MCF 10A (cell line): ENCODE measurements around the gene UTS2B. TPM values are rescaled to one million over a fixed set of nuclear protein-coding genes. Genes with fewer than 3 reads are reported as not detected.

Experiments used
- BruUV-seq: library from RNA; stranded (reverse); fragments of 400-500 nt; replicated peaks from 2 replicates; lab custom pipeline; 2021; lab: Mats Ljungman, UMichigan
- CTCF ChIA-PET: fragments of 300-600 bp; sonication (Branson Sonifier 250); formaldehyde crosslinking; extraction: SDS; loops from one replicate; lab custom pipeline; 2021; ENCODE audit warnings: antibody characterized with exemption, inconsistent platforms; lab: Yijun Ruan, JAX
- POLR2A ChIA-PET: fragments of 300-600, 350-650 bp; sonication (Branson Sonifier 250); formaldehyde crosslinking; extraction: SDS; loops from one replicate; lab custom pipeline; 2020; ENCODE audit warnings: antibody characterized with exemption, inconsistent platforms; lab: Yijun Ruan, JAX
- DNase-seq: peaks from one replicate; pipeline ENCODE4 v3.0.0-alpha.2; 2018; ENCODE audit not compliant: unreplicated experiment
- H3K27ac Mint-ChIP-seq: one replicate; pipeline ENCODE4 v1.8.0; 2022; ENCODE audit warnings: mild to moderate bottlenecking, low read depth, mixed read lengths; ENCODE audit not compliant: unreplicated experiment
- H3K27me3 Mint-ChIP-seq: one replicate; pipeline ENCODE4 v1.8.0; 2022; ENCODE audit warnings: mixed read lengths; ENCODE audit not compliant: insufficient read depth, unreplicated experiment
- H3K36me3 Mint-ChIP-seq: one replicate; pipeline ENCODE4 v1.8.0; 2022; ENCODE audit warnings: mild to moderate bottlenecking, moderate library complexity, mixed read lengths; ENCODE audit not compliant: insufficient read depth, unreplicated experiment
- H3K4me1 Mint-ChIP-seq: one replicate; pipeline ENCODE4 v1.8.0; 2022; ENCODE audit warnings: mixed read lengths; ENCODE audit not compliant: insufficient read depth, unreplicated experiment
- H3K4me3 Mint-ChIP-seq: one replicate; pipeline ENCODE4 v1.8.0; 2022; ENCODE audit warnings: mild to moderate bottlenecking, moderate library complexity, mixed read lengths; ENCODE audit not compliant: unreplicated experiment
- H3K9me3 Mint-ChIP-seq: one replicate; pipeline ENCODE4 v1.8.0; 2022; ENCODE audit warnings: mixed read lengths; ENCODE audit not compliant: unreplicated experiment
- intact Hi-C: fragments of 100-400 bp; cut with micrococcal nuclease; formaldehyde crosslinking; loops from 2 replicates; pipeline ENCODE4 v1.14.1; 2022
- total RNA-seq: library from RNA; stranded (reverse); gene quantifications from 2 replicates; pipeline ENCODE4 v1.2.3, GENCODE V29; 2022
- TF ChIP-seq, protein P1 (sequence below): fragments of 200-600 bp; IDR thresholded peaks from one replicate; pipeline ENCODE4 v1.8.0; 2022; ENCODE audit warnings: antibody characterized with exemption, mild to moderate bottlenecking; ENCODE audit not compliant: unreplicated experiment

UTS2B gene
- total RNA-seq, 1 experiment from 2014 or later = 0.26 TPM

DNA sequence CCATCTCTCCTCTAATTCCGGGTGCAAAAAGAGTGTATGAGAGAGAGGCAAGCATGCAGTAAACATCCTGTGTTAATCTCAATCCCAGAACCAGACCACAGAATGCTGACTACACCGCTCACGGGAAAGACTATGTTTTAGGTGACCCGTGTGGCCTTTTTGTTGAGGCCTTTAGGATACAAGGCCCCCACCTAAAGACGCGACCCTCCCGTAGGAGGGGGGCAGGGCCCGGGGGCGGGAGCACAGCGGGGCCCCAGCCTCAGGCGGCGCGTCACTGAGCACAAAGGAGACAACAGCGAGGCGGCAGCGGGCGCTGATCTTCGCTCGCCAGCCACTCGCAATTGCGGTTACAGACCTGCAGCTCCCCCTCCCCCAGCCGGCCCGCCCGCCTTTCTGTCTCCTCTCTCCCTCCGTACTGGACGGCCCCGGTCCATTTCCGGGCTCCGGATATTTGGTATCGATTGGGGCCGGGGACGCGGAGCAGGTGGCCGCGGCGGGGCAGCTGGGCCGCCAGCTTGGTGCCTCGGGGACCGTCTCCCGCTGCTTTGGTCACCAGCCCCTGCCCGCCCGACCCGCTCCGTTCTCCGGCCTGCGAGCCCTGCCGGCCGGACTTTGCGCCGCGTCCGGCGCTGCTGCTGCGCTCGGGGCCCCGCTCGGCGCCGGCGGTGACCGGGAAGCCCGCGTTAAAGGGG is 1.2 kb downstream of the UTS2B start, which contains the start of gene CCDC50:
TSS of gene CCDC50 (plus strand) at position 433 of the 692 bp plus-strand sequence. CDS start 281 bp downstream, outside the sequence.
- CTCF ChIA-PET = interaction anchor here (0.6 to 1.4 kb wide), 3 partner anchors 13 to 76 kb away, joined by 3 to 4 read pairs (median 4); no protein-coding TSS in a partner anchor
- POLR2A ChIA-PET = interaction anchor here (0.6 to 5.1 kb wide), 15 partner anchors 10 to 1530 kb away, joined by 3 to 40 read pairs (median 3); no protein-coding TSS in a partner anchor
- Mint-ChIP-seq H3K4me3 (peak within 1 kb of the TSS; percentile 76), H3K27ac (peak within 1 kb of the TSS; percentile 91), H3K36me3 (no peaks in the 10 kb centered on the region), H3K9me3 (no peaks in the 10 kb centered on the region), H3K27me3 (no peaks in the 10 kb centered on the region), H3K4me1 (peaks cover 38% of the 10 kb centered on the region)
- TF ChIP-seq, protein P1, sequence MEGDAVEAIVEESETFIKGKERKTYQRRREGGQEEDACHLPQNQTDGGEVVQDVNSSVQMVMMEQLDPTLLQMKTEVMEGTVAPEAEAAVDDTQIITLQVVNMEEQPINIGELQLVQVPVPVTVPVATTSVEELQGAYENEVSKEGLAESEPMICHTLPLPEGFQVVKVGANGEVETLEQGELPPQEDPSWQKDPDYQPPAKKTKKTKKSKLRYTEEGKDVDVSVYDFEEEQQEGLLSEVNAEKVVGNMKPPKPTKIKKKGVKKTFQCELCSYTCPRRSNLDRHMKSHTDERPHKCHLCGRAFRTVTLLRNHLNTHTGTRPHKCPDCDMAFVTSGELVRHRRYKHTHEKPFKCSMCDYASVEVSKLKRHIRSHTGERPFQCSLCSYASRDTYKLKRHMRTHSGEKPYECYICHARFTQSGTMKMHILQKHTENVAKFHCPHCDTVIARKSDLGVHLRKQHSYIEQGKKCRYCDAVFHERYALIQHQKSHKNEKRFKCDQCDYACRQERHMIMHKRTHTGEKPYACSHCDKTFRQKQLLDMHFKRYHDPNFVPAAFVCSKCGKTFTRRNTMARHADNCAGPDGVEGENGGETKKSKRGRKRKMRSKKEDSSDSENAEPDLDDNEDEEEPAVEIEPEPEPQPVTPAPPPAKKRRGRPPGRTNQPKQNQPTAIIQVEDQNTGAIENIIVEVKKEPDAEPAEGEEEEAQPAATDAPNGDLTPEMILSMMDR = no peak
- intact Hi-C loops = loop anchor here (5.0 kb wide), 1 partner anchor 612 kb away; no protein-coding TSS in a partner anchor
- DNase-seq = peak; percentile 80
- no TSS peak for BruUV-seq

DNA sequence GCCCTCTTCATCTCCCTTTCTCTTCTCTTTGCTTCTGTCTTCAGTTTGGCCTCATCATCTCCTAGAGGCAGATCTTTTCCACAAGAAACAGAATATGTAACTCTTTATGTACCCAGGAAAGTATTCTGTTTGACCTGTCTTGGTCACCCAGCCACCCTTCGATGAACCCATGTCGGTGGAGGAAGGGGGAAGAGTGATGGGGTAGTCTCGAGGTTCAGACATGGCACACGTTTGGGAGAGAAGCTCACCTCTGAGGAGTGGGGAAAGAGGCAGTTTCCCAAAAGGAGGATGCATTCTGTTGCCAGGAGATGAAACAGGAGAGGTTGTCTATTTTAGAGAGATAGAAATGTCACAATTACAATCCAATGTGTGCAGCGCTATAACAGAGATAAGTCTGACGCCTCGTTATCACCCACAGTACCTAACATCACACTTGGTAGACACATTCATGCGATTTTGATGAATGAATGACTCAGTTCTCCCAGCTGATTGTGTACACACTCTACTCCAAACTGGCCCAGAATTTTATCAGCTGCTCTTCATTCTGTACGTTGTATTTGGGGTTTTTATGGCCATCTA is 1.9 kb downstream of the UTS2B start:
- no peaks in the 10 kb centered on the region for H3K27me3 Mint-ChIP-seq
- TF ChIP-seq, protein P1 = no peak
- POLR2A ChIA-PET = interaction anchor here (0.6 to 5.1 kb wide), 14 partner anchors 9 to 1529 kb away, joined by 3 to 40 read pairs (median 4); no protein-coding TSS in a partner anchor
- no peak for DNase-seq
- H3K4me3 Mint-ChIP-seq = peak overlapping the region; percentile 76
- peak overlapping the region; percentile 91 for H3K27ac Mint-ChIP-seq
- peaks cover 35% of the 10 kb centered on the region for H3K4me1 Mint-ChIP-seq
- no TSS peak for BruUV-seq
- no peaks in the 10 kb centered on the region for H3K36me3 Mint-ChIP-seq
- CTCF ChIA-PET = interaction anchor here (0.9 to 1.4 kb wide), 2 partner anchors 12 to 72 kb away, joined by 4 read pairs; no protein-coding TSS in a partner anchor
- intact Hi-C loops = loop anchor here (5.0 kb wide), 1 partner anchor 611 kb away; no protein-coding TSS in a partner anchor
- H3K9me3 Mint-ChIP-seq = no peaks in the 10 kb centered on the region

DNA sequence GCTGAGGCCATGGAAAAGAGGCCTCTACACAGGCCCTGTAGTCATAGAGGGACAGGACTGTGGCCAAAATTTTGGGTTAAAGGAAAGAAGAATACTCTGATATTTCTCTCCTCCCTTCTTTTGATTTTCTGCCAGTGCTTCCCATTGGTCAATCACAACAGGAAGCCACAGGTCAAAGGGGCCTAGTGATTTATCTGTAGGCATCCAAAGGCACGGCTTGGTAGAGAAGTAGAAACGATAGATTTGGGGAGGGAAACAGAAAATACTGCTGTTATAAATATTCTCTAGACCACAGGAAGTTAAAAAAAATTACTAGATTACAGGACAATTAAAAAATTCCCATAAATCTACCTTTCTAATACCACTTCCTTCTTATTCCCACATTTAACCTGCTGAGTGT is 2.8 kb downstream of the UTS2B start:
- DNase-seq = no peak
- TF ChIP-seq, protein P1 = no peak
- H3K4me3 Mint-ChIP-seq = no peak overlapping the region
- intact Hi-C loops = loop anchor here (5.0 kb wide), 1 partner anchor 610 kb away; no protein-coding TSS in a partner anchor
- BruUV-seq = no TSS peak
- no peaks in the 10 kb centered on the region for H3K36me3 Mint-ChIP-seq
- ChIA-PET POLR2A (interaction anchor here (1.9 kb wide), 1 partner anchor 31 kb away, joined by 9 read pairs; no protein-coding TSS in a partner anchor), CTCF (no interaction called here)
- no peaks in the 10 kb centered on the region for H3K9me3 Mint-ChIP-seq
- no peaks in the 10 kb centered on the region for H3K27me3 Mint-ChIP-seq
- H3K27ac Mint-ChIP-seq = no peak overlapping the region
- peaks cover 26% of the 10 kb centered on the region for H3K4me1 Mint-ChIP-seq

DNA sequence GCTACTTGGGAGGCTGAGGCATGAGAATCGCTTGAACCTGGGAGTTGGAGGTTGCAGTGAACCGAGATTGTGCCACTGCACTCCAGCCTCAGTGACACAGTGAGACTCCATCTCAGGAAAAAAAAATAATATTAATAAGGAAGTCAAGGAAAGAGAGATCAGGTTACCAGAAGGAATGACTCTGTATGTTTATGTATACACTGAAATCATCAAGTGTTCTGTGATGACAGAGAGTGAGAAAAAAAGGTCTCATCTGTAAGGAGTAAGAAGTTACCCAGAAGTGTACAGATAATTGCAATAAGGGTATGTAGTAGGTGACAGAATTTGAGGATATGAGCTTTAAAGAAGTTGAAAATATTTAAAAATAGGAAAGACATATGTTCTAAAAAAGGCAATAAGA is 5.4 kb downstream of the UTS2B start:
- intact Hi-C loops = loop anchor here (5.0 kb wide), 1 partner anchor 608 kb away; no protein-coding TSS in a partner anchor
- H3K4me1 Mint-ChIP-seq = peaks cover 20% of the 10 kb centered on the region
- no peaks in the 10 kb centered on the region for H3K27me3 Mint-ChIP-seq
- no TSS peak for BruUV-seq
- H3K4me3 Mint-ChIP-seq = no peak overlapping the region
- DNase-seq = no peak
- ChIA-PET CTCF (interaction anchor here (0.9 kb wide), 1 partner anchor 9 kb away, joined by 3 read pairs; no protein-coding TSS in a partner anchor), POLR2A (no interaction called here)
- H3K9me3 Mint-ChIP-seq = no peaks in the 10 kb centered on the region
- H3K27ac Mint-ChIP-seq = no peak overlapping the region
- no peaks in the 10 kb centered on the region for H3K36me3 Mint-ChIP-seq
- TF ChIP-seq, protein P1 = no peak
